Thymus (tissue), 11 donors: ENCODE measurements around the gene TCTN1. TPM values are rescaled to one million over a fixed set of nuclear protein-coding genes. Genes with fewer than 3 reads are reported as not detected.

Source experiments
- DNase-seq, 9 donors: peaks; one replicate each; pipeline ENCODE4 v3.0.0-alpha.2; 2013; ENCODE audit warnings: low spot score in 9 of 9, low read depth in 6 of 9, missing footprints in 1 of 9
- H3K27ac ChIP-seq, 2 donors: one replicate each; pipeline ENCODE4 v1.5.1; 2013; ENCODE audit warnings: control low read depth in 1 of 2, low read depth in 1 of 2, low read length in 1 of 2, mild to moderate bottlenecking in 1 of 2, moderate library complexity in 1 of 2
- H3K27me3 ChIP-seq, 2 donors: one replicate each; pipeline ENCODE4 v1.5.1; 2013; ENCODE audit warnings: low read length in 1 of 2; ENCODE audit not compliant: control insufficient read depth in 2 of 2, insufficient read depth in 1 of 2
- H3K36me3 ChIP-seq, 2 donors: one replicate each; pipeline ENCODE4 v1.5.1; 2013; ENCODE audit warnings: low read length in 1 of 2, mild to moderate bottlenecking in 1 of 2, moderate library complexity in 1 of 2; ENCODE audit not compliant: control insufficient read depth in 2 of 2, insufficient read depth in 2 of 2
- H3K4me1 ChIP-seq, 2 donors: one replicate each; pipeline ENCODE4 v1.5.1; 2013; ENCODE audit warnings: low read length in 2 of 2; ENCODE audit not compliant: control insufficient read depth in 2 of 2, insufficient read depth in 2 of 2
- H3K4me3 ChIP-seq, 2 donors: one replicate each; pipeline ENCODE4 v1.5.1; 2013; ENCODE audit warnings: low read length in 2 of 2, control low read depth in 1 of 2, mild to moderate bottlenecking in 1 of 2
- H3K9me3 ChIP-seq, 2 donors: one replicate each; pipeline ENCODE4 v1.5.1; 2013; ENCODE audit warnings: low read length in 1 of 2, mild to moderate bottlenecking in 1 of 2; ENCODE audit not compliant: control insufficient read depth in 2 of 2, insufficient read depth in 1 of 2
- WGBS: extraction: QIAGEN DNeasy Blood & Tissue Kit; methylation state at CpG from one replicate; pipeline ENCODE4 v1.1.7; 2013; 5-methylcytosine and 5-hydroxymethylcytosine counted together
- polyA plus RNA-seq: library from polyadenylated mRNA; stranded (reverse); fragments of 200-250 nt; gene quantifications from one replicate; pipeline ENCODE4 v1.2.3, GENCODE V29; 2013
- total RNA-seq: library from RNA; stranded (reverse); fragments of 120-200 nt; gene quantifications from one replicate; pipeline ENCODE4 v1.2.4, GENCODE V29; 2013
- donor health status: healthy.

The TCTN1 gene
- total and polyA plus RNA-seq, 2 donors: 11.6 to 17.9 TPM

- Histone ChIP-seq H3K9me3 (no peaks in the 10 kb centered on the region), H3K4me1 (peaks cover under 1 to 2% of the 10 kb centered on the region in 2 donors), H3K27ac (no peak overlapping the region), H3K4me3 (no peak overlapping the region), H3K27me3 (no peaks in the 10 kb centered on the region), H3K36me3 (peaks cover 0 to 5% of the 10 kb centered on the region in 2 donors)
- no peak for DNase-seq
- WGBS: 96% methylated on average over 4 of the region's 4 CpGs
These were observed 5.6 kb downstream of the TCTN1 start for GRCh38 chr12:110619534-110619953.

GRCh38 chr12:110622582-110622981 is 8.7 kb downstream of the TCTN1 start:
- H3K4me3 ChIP-seq: no peak overlapping the region
- H3K36me3 ChIP-seq: no peaks in the 10 kb centered on the region
- H3K4me1 ChIP-seq: no peaks in the 10 kb centered on the region
- H3K27me3 ChIP-seq: no peaks in the 10 kb centered on the region
- over 99% methylated on average over 3 of the region's 3 CpGs for WGBS
- no peaks in the 10 kb centered on the region for H3K9me3 ChIP-seq
- no peak for DNase-seq
- H3K27ac ChIP-seq: no peak overlapping the region

GRCh38 chr12:110627500-110628195 is 13.7 kb downstream of the TCTN1 start:
- Histone ChIP-seq H3K27ac (no peak overlapping the region), H3K4me3 (no peak overlapping the region), H3K27me3 (no peaks in the 10 kb centered on the region), H3K9me3 (no peaks in the 10 kb centered on the region), H3K4me1 (peaks cover 0 to 3% of the 10 kb centered on the region in 2 donors), H3K36me3 (peaks cover 0 to 3% of the 10 kb centered on the region in 2 donors)
- DNase-seq: no peak
- WGBS: 58% methylated on average over 8 of the region's 8 CpGs

- Histone ChIP-seq H3K4me3 (no peak overlapping the region), H3K27ac (no peak overlapping the region), H3K27me3 (no peaks in the 10 kb centered on the region), H3K4me1 (peaks cover 2 to 14% of the 10 kb centered on the region in 2 donors), H3K9me3 (no peaks in the 10 kb centered on the region), H3K36me3 (peaks cover 0 to 4% of the 10 kb centered on the region in 2 donors)
- DNase-seq: no peak
These were observed 21.1 kb downstream of the TCTN1 start for GRCh38 chr12:110635055-110635454.

DNA sequence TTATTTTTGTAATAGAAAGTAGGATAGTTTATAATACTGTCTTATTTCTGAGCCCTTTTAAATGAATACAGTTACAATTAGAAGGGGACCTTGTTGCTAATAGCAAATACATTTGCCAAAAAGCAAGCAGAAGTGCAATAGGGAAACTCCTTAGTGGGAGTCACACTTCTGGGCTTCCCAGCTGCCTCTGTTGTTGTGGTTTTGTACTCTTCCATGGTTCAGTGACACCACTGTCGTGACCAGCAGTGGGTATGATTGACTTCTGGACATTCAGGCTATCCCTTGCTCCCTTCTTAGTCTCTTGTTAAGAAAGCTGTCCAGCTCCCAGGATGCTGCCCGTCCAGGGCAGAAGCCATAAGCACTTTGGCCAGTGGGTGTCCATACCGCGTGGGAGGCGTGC is 22.6 kb downstream of the TCTN1 start:
- H3K27ac ChIP-seq: no peak overlapping the region
- 86% methylated on average over 5 of the region's 5 CpGs for whole genome bisulfite sequencing
- no peak overlapping the region for H3K4me3 ChIP-seq
- no peaks in the 10 kb centered on the region for H3K9me3 ChIP-seq
- no peaks in the 10 kb centered on the region for H3K27me3 ChIP-seq
- no peak for DNase-seq
- peaks cover 4 to 19% of the 10 kb centered on the region in 2 donors for H3K4me1 ChIP-seq
- peaks cover 0 to 4% of the 10 kb centered on the region in 2 donors for H3K36me3 ChIP-seq

DNA sequence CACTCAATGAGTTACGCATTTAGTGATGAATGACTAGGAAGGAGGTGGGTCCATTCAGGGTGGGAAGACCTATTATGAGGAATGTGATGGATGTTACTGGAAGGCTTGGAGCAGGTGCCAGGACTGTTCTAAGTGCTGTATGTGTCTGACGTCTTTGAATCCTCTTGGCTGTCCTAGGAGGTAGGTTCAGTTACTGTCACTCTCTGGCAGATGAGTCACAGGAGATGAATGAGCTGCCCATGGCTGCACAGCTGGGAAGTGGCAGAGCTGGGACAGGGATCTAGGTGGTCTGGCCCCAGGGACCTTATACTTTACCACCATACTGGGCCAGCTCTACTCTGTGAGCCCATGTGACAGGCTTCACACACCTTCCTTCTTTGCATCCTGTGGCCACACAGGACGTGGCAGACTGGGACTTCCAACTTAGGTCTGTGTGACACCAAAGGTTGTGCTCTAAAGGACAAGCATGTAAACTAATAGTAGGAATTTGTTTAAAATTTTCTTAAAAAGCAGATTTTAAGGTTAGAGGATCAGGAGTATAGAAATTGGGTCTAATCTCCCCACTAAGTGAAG is 24.0 kb downstream of the TCTN1 start:
- H3K9me3 ChIP-seq: no peaks in the 10 kb centered on the region
- no peaks in the 10 kb centered on the region for H3K27me3 ChIP-seq
- no peak overlapping the region for H3K4me3 ChIP-seq
- WGBS: 91% methylated on average over 3 of the region's 3 CpGs
- DNase-seq: no peak
- no peaks in the 10 kb centered on the region for H3K36me3 ChIP-seq
- peaks cover 11 to 25% of the 10 kb centered on the region in 2 donors for H3K4me1 ChIP-seq
- no peak overlapping the region for H3K27ac ChIP-seq

DNA sequence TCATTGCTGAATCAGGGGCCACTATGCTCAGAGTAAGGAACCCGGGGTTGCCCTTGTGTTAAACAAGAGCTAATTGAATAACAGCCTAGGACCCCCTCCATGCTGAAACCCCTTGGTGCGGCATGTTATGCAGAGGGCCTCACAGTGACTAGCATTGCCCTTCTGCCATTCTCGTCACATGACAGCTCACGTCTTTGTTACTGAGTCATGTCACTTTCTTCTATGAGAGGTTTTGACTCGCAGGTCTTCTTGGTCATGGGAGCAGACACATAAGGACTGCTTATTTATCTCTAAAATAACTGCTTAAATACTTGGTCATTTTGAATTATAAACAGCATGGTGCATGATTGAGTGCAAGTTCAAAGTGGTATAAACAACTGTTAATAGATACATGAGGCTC is 24.9 kb downstream of the TCTN1 start:
- WGBS: 96% methylated on average over 5 of the region's 5 CpGs
- Histone ChIP-seq H3K9me3 (no peaks in the 10 kb centered on the region), H3K36me3 (no peaks in the 10 kb centered on the region), H3K27ac (no peak overlapping the region), H3K27me3 (no peaks in the 10 kb centered on the region), H3K4me1 (peaks cover 14 to 27% of the 10 kb centered on the region in 2 donors), H3K4me3 (no peak overlapping the region)
- DNase-seq: no peak

GRCh38 chr12:110639336-110640141 is 25.6 kb downstream of the TCTN1 start:
- WGBS: 96% methylated on average over 7 of the region's 7 CpGs
- H3K4me3 ChIP-seq: no peak overlapping the region
- H3K36me3 ChIP-seq: no peaks in the 10 kb centered on the region
- peaks cover 14 to 27% of the 10 kb centered on the region in 2 donors for H3K4me1 ChIP-seq
- DNase-seq: no peak
- no peaks in the 10 kb centered on the region for H3K27me3 ChIP-seq
- H3K9me3 ChIP-seq: no peaks in the 10 kb centered on the region
- H3K27ac ChIP-seq: no peak overlapping the region
